ENCODE measurements around the gene BAZ2B.

DNA sequence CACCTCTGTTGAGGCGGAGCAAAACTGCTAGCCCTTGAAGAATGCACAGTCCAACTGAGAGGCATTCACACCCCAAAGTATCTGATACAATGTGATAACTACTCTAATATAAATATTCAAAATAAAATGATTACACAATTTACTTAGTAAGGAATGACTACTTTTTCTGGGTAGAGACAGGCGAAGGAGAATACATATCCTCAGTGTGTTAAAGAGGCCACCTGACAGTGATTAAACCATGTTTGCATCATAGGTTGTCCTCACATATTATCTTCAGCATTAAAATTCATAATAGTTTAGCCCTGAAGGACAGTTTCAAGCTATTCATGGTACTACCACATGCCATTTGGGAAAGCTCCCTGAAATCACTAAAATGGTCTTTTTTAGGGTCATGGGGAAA, 16.9 kb upstream of the BAZ2B start:
- TF ChIP-seq EP300 (conservative IDR thresholded peaks at IDR 0.05; ENCODE audit: poor library complexity, severe bottlenecking) (no peak), POLR2AphosphoS5 (IDR thresholded peaks at IDR 0.05) (no peak), MXI1 (conservative IDR thresholded peaks at IDR 0.05; ENCODE audit: poor library complexity, severe bottlenecking) (no peak), TAF1 (IDR thresholded peaks at IDR 0.05; ENCODE audit: low read depth) (no peak), EZH2 (IDR thresholded peaks at IDR 0.05; ENCODE audit: borderline replicate concordance, insufficient read depth, low read length, poor library complexity, severe bottlenecking) (no peak)
- TF ChIP-seq, protein P1, sequence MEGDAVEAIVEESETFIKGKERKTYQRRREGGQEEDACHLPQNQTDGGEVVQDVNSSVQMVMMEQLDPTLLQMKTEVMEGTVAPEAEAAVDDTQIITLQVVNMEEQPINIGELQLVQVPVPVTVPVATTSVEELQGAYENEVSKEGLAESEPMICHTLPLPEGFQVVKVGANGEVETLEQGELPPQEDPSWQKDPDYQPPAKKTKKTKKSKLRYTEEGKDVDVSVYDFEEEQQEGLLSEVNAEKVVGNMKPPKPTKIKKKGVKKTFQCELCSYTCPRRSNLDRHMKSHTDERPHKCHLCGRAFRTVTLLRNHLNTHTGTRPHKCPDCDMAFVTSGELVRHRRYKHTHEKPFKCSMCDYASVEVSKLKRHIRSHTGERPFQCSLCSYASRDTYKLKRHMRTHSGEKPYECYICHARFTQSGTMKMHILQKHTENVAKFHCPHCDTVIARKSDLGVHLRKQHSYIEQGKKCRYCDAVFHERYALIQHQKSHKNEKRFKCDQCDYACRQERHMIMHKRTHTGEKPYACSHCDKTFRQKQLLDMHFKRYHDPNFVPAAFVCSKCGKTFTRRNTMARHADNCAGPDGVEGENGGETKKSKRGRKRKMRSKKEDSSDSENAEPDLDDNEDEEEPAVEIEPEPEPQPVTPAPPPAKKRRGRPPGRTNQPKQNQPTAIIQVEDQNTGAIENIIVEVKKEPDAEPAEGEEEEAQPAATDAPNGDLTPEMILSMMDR (IDR thresholded peaks at IDR 0.05; ENCODE audit: poor library complexity, severe bottlenecking), result no peak
- TF ChIP-seq, protein P2, sequence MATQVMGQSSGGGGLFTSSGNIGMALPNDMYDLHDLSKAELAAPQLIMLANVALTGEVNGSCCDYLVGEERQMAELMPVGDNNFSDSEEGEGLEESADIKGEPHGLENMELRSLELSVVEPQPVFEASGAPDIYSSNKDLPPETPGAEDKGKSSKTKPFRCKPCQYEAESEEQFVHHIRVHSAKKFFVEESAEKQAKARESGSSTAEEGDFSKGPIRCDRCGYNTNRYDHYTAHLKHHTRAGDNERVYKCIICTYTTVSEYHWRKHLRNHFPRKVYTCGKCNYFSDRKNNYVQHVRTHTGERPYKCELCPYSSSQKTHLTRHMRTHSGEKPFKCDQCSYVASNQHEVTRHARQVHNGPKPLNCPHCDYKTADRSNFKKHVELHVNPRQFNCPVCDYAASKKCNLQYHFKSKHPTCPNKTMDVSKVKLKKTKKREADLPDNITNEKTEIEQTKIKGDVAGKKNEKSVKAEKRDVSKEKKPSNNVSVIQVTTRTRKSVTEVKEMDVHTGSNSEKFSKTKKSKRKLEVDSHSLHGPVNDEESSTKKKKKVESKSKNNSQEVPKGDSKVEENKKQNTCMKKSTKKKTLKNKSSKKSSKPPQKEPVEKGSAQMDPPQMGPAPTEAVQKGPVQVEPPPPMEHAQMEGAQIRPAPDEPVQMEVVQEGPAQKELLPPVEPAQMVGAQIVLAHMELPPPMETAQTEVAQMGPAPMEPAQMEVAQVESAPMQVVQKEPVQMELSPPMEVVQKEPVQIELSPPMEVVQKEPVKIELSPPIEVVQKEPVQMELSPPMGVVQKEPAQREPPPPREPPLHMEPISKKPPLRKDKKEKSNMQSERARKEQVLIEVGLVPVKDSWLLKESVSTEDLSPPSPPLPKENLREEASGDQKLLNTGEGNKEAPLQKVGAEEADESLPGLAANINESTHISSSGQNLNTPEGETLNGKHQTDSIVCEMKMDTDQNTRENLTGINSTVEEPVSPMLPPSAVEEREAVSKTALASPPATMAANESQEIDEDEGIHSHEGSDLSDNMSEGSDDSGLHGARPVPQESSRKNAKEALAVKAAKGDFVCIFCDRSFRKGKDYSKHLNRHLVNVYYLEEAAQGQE (IDR thresholded peaks at IDR 0.05; ENCODE audit: borderline replicate concordance), result no peak
